K562 (cell line): Measurements from ENCODE around the gene CIAO3. TPM values are rescaled to one million over a fixed set of nuclear protein-coding genes. Genes with fewer than 3 reads are reported as not detected.

Source experiments
- ATAC-seq: fragments of 200-7000 bp; cut with Tn5 transposase; 3 replicates; pipeline ENCODE4 v1.9.1; 2020; ENCODE audit warnings: moderate library complexity
- BruUV-seq: library from RNA; stranded (reverse); fragments of 400-500 nt; replicated peaks from 2 replicates; lab custom pipeline; 2021; lab: Mats Ljungman, UMichigan
- CTCF ChIA-PET: fragments of 300-600 bp; formaldehyde crosslinking; extraction: SDS; loops from one replicate; lab custom pipeline; 2021; ENCODE audit warnings: low intra/inter-chr PET ratio; lab: Yijun Ruan, JAX
- POLR2A ChIA-PET: fragments of 300-600, 350-650 bp; sonication (Branson Sonifier 250); formaldehyde crosslinking; extraction: SDS; loops from one replicate; lab custom pipeline; 2021; ENCODE audit warnings: antibody characterized with exemption, inconsistent platforms; lab: Yijun Ruan, JAX
- DNase-seq, 4 experiments: peaks; one replicate each; pipeline versions ENCODE4 v3.0.0 to v3.0.0-alpha.2; 2011 to 2018; ENCODE audit warnings: low spot score in 3 of 4, mixed read lengths in 3 of 4; ENCODE audit errors: extremely low read depth in 1 of 4
- FAIRE-seq: peaks from 2 replicates; lab custom pipeline; 2011; peaks lifted over from hg19 to GRCh38; lab: Jason Lieb, UNC
- H2AFZ ChIP-seq: 2 replicates; pipeline ENCODE4 v1.6.0; 2011; ENCODE audit warnings: low read depth, low read length, control low read depth, inconsistent platforms
- H3K27ac ChIP-seq: fragments of 200-600 bp; 3 replicates; pipeline ENCODE4 v1.8.0; 2011; ENCODE audit warnings: low read depth, mild to moderate bottlenecking, control low read depth, inconsistent platforms, low read length, moderate library complexity, mixed read lengths; ENCODE audit errors: extremely low read depth
- H3K27me3 ChIP-seq, 2 experiments: fragments of 300-600 bp in 1 of 2; 2 replicates in 1 of 2; 3 replicates in 1 of 2; pipeline versions ENCODE4 v1.6.0 to v1.8.0; 2011; ENCODE audit warnings: inconsistent platforms in 2 of 2, low read length in 2 of 2, mild to moderate bottlenecking in 1 of 2, mixed read lengths in 1 of 2, moderate library complexity in 1 of 2; ENCODE audit not compliant: control insufficient read depth in 2 of 2, insufficient read depth in 2 of 2
- H3K36me3 ChIP-seq: fragments of 300-600 bp; 3 replicates; pipeline ENCODE4 v1.8.0; 2011; ENCODE audit warnings: mild to moderate bottlenecking, low read length, inconsistent platforms; ENCODE audit not compliant: control insufficient read depth, insufficient read depth
- H3K4me1 ChIP-seq, 2 experiments: fragments of 200-600 bp in 1 of 2; replicated peaks in 1 of 2; 2 replicates in 1 of 2; 3 replicates in 1 of 2; pipeline versions ENCODE4 v1.5.1 to v1.8.0; 2011; ENCODE audit warnings: inconsistent platforms in 2 of 2, low read length in 2 of 2, mild to moderate bottlenecking in 1 of 2, mixed read lengths in 1 of 2, moderate library complexity in 1 of 2; ENCODE audit not compliant: control insufficient read depth in 2 of 2, insufficient read depth in 2 of 2
- H3K4me2 ChIP-seq: 2 replicates; pipeline ENCODE4 v1.6.1; 2011; ENCODE audit warnings: low read length, control low read depth, inconsistent platforms, mixed read lengths; ENCODE audit not compliant: insufficient read depth
- H3K4me3 ChIP-seq: fragments of 200-600 bp; sonication (generic), shearing (Covaris generic); 2 replicates; pipeline ENCODE4 v1.5.1; 2016; ENCODE audit warnings: control low read depth, inconsistent platforms
- H3K79me2 ChIP-seq: fragments of 200-600 bp; 3 replicates; pipeline ENCODE4 v1.8.0; 2011; ENCODE audit warnings: low read length, inconsistent platforms; ENCODE audit not compliant: control insufficient read depth, insufficient read depth
- H3K9ac ChIP-seq, 2 experiments: 2 replicates each; pipeline versions ENCODE4 v1.6.0 to v1.6.1; 2011; ENCODE audit warnings: low read depth in 2 of 2, low read length in 2 of 2, control low read depth in 1 of 2, inconsistent platforms in 1 of 2, mild to moderate bottlenecking in 1 of 2, mixed read lengths in 1 of 2; ENCODE audit not compliant: insufficient read depth in 1 of 2
- H3K9me1 ChIP-seq: one replicate; pipeline ENCODE4 v1.6.0; 2011; ENCODE audit warnings: inconsistent platforms, mild to moderate bottlenecking, low read length, moderate library complexity; ENCODE audit not compliant: control insufficient read depth, insufficient read depth
- H3K9me3 ChIP-seq: replicated peaks from 2 replicates; pipeline ENCODE4 v1.5.1; 2011; ENCODE audit warnings: low read depth, low read length, inconsistent platforms; ENCODE audit not compliant: control insufficient read depth, insufficient read depth
- H4K20me1 ChIP-seq: replicated peaks from 2 replicates; pipeline ENCODE4 v1.6.1; 2011; ENCODE audit warnings: low read length, inconsistent platforms, mixed read lengths; ENCODE audit not compliant: control insufficient read depth, insufficient read depth
- MAZ ChIP-seq, 2 experiments: fragments of 450-650 bp in 1 of 2; sonication (generic) in 1 of 2; formaldehyde crosslinking; IDR thresholded peaks in 1 of 2; conservative IDR thresholded peaks in 1 of 2; 2 replicates each; pipeline versions ENCODE4 v1.4.0 to v1.5.0; 2020; ENCODE audit warnings: mild to moderate bottlenecking in 1 of 2, missing genetic modification reagents in 1 of 2
- RAD21 ChIP-seq, 2 experiments: fragments of 250-450 bp in 1 of 2; fragments of 450-650 bp in 1 of 2; sonication (Bioruptor Pico) in 1 of 2; formaldehyde crosslinking in 1 of 2; IDR thresholded peaks in 1 of 2; conservative IDR thresholded peaks in 1 of 2; 2 replicates each; pipeline versions ENCODE4 v1.4.0 to v1.8.0; 2020 to 2022; ENCODE audit warnings: mild to moderate bottlenecking in 2 of 2, moderate library complexity in 1 of 2
- RB1 ChIP-seq: fragments of 450-650 bp; IDR thresholded peaks from 2 replicates; pipeline ENCODE4 v1.6.1; 2017; ENCODE audit warnings: low read depth, mild to moderate bottlenecking
- RHOXF2B ChIP-seq: fragments of 250-450 bp; sonication (Bioruptor Pico); conservative IDR thresholded peaks from 2 replicates; pipeline ENCODE4 v1.5.1; 2021
- VEZF1 ChIP-seq: fragments of 200-800 bp; sonication (Bioruptor generic); IDR thresholded peaks from 2 replicates; pipeline ENCODE4 v1.6.1; 2017; ENCODE audit warnings: missing genetic modification characterization, missing compliant biosample characterization
- ZBTB7A ChIP-seq: IDR thresholded peaks from 2 replicates; pipeline ENCODE4 v1.6.1; 2011; ENCODE audit warnings: low read depth, mild to moderate bottlenecking, low read length, moderate library complexity, borderline replicate concordance; ENCODE audit not compliant: control insufficient read depth
- WGBS: fragments of 100-300 bp; shearing (Covaris generic); methylation state at CpG from one replicate; pipeline ENCODE4 v1.1.6; 2016; ENCODE audit warnings: low coverage, mixed read lengths; ENCODE audit not compliant: insufficient coverage; ENCODE audit errors: missing lambda C conversion rate; 5-methylcytosine and 5-hydroxymethylcytosine counted together
- in situ Hi-C: fragments of 300-500 bp; cut with MboI; formaldehyde crosslinking; loops from 4 replicates; pipeline ENCODE4 v1.15.0; 2018; ENCODE audit warnings: inconsistent platforms, mixed read lengths
- intact Hi-C: fragments of 100-400 bp; cut with micrococcal nuclease; formaldehyde crosslinking; loops from 2 replicates; pipeline ENCODE4 v1.14.2; 2022
- polyA plus RNA-seq, 8 experiments: library from polyadenylated mRNA; depleted of rRNA in 4 of 8; stranded (reverse) in 5 of 8; unstranded in 3 of 8; fragments of >200 nt; fragmentation: Nextera tagmentation in 2 of 8; fragmentation: Illumina TruSeq in 1 of 8; extraction: Ambion mirVana in 2 of 8; extraction: Trizol in 1 of 8; gene quantifications; 2 replicates each; pipeline versions ENCODE4 v1.2.1 to v1.2.3, GENCODE V29; 2011 to 2014; ENCODE audit warnings: inconsistent platforms in 1 of 8, missing spikeins in 1 of 8
- total RNA-seq, 7 experiments: library from RNA; depleted of rRNA in 6 of 7; stranded (reverse); fragments of >200 nt in 6 of 7; fragmentation: Illumina TruSeq in 2 of 7; extraction: Trizol in 2 of 7; gene quantifications; 2 replicates each; pipeline versions ENCODE4 v1.2.1 to v1.2.3, GENCODE V29; 2011 to 2021; ENCODE audit warnings: low replicate concordance in 1 of 7
- TF ChIP-seq, protein P1 (sequence below), 3 experiments: IDR thresholded peaks in 2 of 3; conservative IDR thresholded peaks in 1 of 3; 2 replicates each; pipeline ENCODE4 v1.5.1; 2011 to 2012; ENCODE audit warnings: low read length in 3 of 3, mild to moderate bottlenecking in 3 of 3, control low read depth in 2 of 3, improper control_type of control experiment in 1 of 3, inconsistent platforms in 1 of 3, low read depth in 1 of 3, mixed read lengths in 1 of 3, moderate library complexity in 1 of 3; ENCODE audit not compliant: insufficient read depth in 2 of 3
- TF ChIP-seq, protein P2 (sequence below), 2 experiments: fragments of 450-650 bp in 1 of 2; IDR thresholded peaks; 2 replicates each; pipeline ENCODE4 v1.6.1; 2011 to 2017; ENCODE audit warnings: low read depth in 2 of 2, antibody characterized with exemption in 1 of 2, borderline replicate concordance in 1 of 2, low read length in 1 of 2, mild to moderate bottlenecking in 1 of 2, mixed read lengths in 1 of 2; ENCODE audit not compliant: control insufficient read depth in 1 of 2

Gene CIAO3
- total and polyA plus RNA-seq, 9 of the 15 experiments (the other 6 are each of a cell fraction or from before 2014, with no cell fraction given) = 2.2 to 35.6 (median 18.7) TPM

DNA sequence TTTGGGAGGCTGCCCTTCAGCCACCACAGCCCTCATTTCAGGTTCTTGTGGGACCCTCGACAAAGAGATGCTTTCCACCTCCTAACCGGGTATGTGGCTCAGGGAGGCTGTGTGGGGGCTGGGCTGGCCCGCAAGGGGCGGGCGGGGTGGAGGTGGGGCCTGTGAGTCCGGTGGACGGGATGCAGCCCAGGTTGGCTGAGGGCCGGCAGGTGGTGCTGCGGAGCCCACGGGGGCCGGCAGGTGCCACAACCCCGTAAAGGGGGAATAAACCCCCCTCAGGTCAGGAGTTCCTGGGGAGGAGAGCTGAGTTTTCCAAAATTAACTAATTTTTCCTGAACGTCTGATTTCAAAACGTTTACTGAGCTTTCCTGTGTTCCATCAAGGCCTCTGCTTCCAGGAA is 4.9 kb upstream of the CIAO3 start:
- CTCF ChIA-PET = no interaction called here
- FAIRE-seq = no peak
- intact Hi-C loops = loop anchor here (1.0 kb wide), 1 partner anchor 40 kb away; no protein-coding TSS in a partner anchor
- TF ChIP-seq RB1 = 0 out of 2 replicates have a peak, but pooled peaks have one; percentile 30
- TF ChIP-seq ZBTB7A = peak; percentile 62; the same call in 1 of the 2 replicates
- peak in 1 of 2 experiments; percentile 44; a peak in 3 of 4 replicates for TF ChIP-seq RAD21 (CRISPR knock-in tag; conservative IDR thresholded peaks at IDR 0.05 in 1 of 2, IDR thresholded peaks at IDR 0.05 in 1 of 2)
- peak; percentile 70 for TF ChIP-seq VEZF1 (CRISPR knock-in tag)
- TF ChIP-seq, protein P1, sequence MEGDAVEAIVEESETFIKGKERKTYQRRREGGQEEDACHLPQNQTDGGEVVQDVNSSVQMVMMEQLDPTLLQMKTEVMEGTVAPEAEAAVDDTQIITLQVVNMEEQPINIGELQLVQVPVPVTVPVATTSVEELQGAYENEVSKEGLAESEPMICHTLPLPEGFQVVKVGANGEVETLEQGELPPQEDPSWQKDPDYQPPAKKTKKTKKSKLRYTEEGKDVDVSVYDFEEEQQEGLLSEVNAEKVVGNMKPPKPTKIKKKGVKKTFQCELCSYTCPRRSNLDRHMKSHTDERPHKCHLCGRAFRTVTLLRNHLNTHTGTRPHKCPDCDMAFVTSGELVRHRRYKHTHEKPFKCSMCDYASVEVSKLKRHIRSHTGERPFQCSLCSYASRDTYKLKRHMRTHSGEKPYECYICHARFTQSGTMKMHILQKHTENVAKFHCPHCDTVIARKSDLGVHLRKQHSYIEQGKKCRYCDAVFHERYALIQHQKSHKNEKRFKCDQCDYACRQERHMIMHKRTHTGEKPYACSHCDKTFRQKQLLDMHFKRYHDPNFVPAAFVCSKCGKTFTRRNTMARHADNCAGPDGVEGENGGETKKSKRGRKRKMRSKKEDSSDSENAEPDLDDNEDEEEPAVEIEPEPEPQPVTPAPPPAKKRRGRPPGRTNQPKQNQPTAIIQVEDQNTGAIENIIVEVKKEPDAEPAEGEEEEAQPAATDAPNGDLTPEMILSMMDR (IDR thresholded peaks at IDR 0.05 in 2 of 3, conservative IDR thresholded peaks at IDR 0.05 in 1 of 3; ENCODE audit: insufficient read depth in 2 of 3, low read depth in 1 of 3, low read length in 3 of 3) = peak; percentile 63 to 74 (median 67)
- no peak for TF ChIP-seq RHOXF2B (CRISPR knock-in tag)
- TF ChIP-seq, protein P2, sequence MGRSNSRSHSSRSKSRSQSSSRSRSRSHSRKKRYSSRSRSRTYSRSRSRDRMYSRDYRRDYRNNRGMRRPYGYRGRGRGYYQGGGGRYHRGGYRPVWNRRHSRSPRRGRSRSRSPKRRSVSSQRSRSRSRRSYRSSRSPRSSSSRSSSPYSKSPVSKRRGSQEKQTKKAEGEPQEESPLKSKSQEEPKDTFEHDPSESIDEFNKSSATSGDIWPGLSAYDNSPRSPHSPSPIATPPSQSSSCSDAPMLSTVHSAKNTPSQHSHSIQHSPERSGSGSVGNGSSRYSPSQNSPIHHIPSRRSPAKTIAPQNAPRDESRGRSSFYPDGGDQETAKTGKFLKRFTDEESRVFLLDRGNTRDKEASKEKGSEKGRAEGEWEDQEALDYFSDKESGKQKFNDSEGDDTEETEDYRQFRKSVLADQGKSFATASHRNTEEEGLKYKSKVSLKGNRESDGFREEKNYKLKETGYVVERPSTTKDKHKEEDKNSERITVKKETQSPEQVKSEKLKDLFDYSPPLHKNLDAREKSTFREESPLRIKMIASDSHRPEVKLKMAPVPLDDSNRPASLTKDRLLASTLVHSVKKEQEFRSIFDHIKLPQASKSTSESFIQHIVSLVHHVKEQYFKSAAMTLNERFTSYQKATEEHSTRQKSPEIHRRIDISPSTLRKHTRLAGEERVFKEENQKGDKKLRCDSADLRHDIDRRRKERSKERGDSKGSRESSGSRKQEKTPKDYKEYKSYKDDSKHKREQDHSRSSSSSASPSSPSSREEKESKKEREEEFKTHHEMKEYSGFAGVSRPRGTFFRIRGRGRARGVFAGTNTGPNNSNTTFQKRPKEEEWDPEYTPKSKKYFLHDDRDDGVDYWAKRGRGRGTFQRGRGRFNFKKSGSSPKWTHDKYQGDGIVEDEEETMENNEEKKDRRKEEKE (IDR thresholded peaks at IDR 0.05; ENCODE audit: borderline replicate concordance in 1 of 2, control insufficient read depth in 1 of 2, low read depth in 2 of 2, low read length in 1 of 2) = no peak
- peak in 1 of 2 experiments; percentile 66; a peak in 2 of 4 replicates for TF ChIP-seq MAZ (CRISPR knock-in tag; conservative IDR thresholded peaks at IDR 0.05 in 1 of 2, IDR thresholded peaks at IDR 0.05 in 1 of 2)

More for the DNA sequence above, 4.9 kb upstream of the CIAO3 start:
- Histone ChIP-seq H3K9me1 (no peaks in the 10 kb centered on the region), H3K27me3 (no peaks in the 10 kb centered on the region), H4K20me1 (no peaks in the 10 kb centered on the region), H3K4me3 (no peak overlapping the region), H3K4me1 (peaks cover 0 to 48% of the 10 kb centered on the region in 2 experiments; a peak in 4 of 5 replicates), H3K36me3 (no peaks in the 10 kb centered on the region), H2AFZ (no peak overlapping the region), H3K9me3 (no peaks in the 10 kb centered on the region), H3K79me2 (no peaks in the 10 kb centered on the region), H3K27ac (no peak overlapping the region), H3K9ac (peak overlapping the region in 1 of 2 experiments; percentile 43; a peak in 1 of 4 replicates), H3K4me2 (no peak overlapping the region)
- WGBS = 3% methylated on average over 6 of the region's 14 CpGs
- ATAC-seq (peak; percentile 89), DNase-seq (peak; percentile 73 to 90 (median 82))
- no TSS peak for BruUV-seq
- POLR2A ChIA-PET = interaction anchor here (0.6 kb wide), 1 partner anchor 311 kb away, joined by 4 read pairs; no protein-coding TSS in a partner anchor
- in situ Hi-C loops = no loop called here
